B cell (primary cell): ENCODE results near the gene MTG2. TPM values are rescaled to one million over a fixed set of nuclear protein-coding genes. Genes with fewer than 3 reads are reported as not detected.

Experiments used
- ATAC-seq: fragments of 200-7000 bp; cut with Tn5 transposase; one replicate; pipeline ENCODE4 v1.10.0; 2021; ENCODE audit warnings: low read depth, mild to moderate bottlenecking, moderate number of reproducible peaks, moderate library complexity
- CTCF ChIA-PET: fragments of 350-600 bp; sonication (Branson Sonifier 250); formaldehyde crosslinking; loops from one replicate; lab custom pipeline; 2021; ENCODE audit warnings: antibody characterized with exemption, inconsistent platforms; lab: Charles Lee
- POLR2A ChIA-PET: fragments of 350-600 bp; sonication (Branson Sonifier 250); formaldehyde crosslinking; loops from one replicate; lab custom pipeline; 2021; ENCODE audit warnings: antibody characterized with exemption; lab: Charles Lee
- DNase-seq: peaks from one replicate; pipeline ENCODE4 v3.0.0; 2013
- H2AFZ ChIP-seq: 2 replicates; pipeline ENCODE4 v1.6.1; 2012; ENCODE audit warnings: mild to moderate bottlenecking, low read depth, low read length; ENCODE audit not compliant: insufficient read depth, poor library complexity, severe bottlenecking
- H3K27ac ChIP-seq, 2 donors: 1 replicate in 1 of 2; 2 replicates in 1 of 2; pipeline ENCODE4 v1.5.1; 2012 to 2013; ENCODE audit warnings: low read length in 2 of 2, mild to moderate bottlenecking in 2 of 2, moderate library complexity in 1 of 2
- H3K27me3 ChIP-seq, 4 experiments: fragments of 200-600 bp in 1 of 4; sonication (generic) in 1 of 4; replicated peaks in 1 of 4; 1 replicate in 2 of 4; 2 replicates in 2 of 4; pipeline versions ENCODE4 v1.6.1 to v1.7.0; 2013 to 2016; ENCODE audit warnings: low read length in 3 of 4, mild to moderate bottlenecking in 2 of 4, mixed read lengths in 1 of 4, moderate library complexity in 1 of 4; ENCODE audit not compliant: insufficient read depth in 4 of 4, control insufficient read depth in 3 of 4; ENCODE audit errors: control extremely low read depth in 1 of 4
- H3K36me3 ChIP-seq, 2 experiments: replicated peaks in 1 of 2; 1 replicate in 1 of 2; 2 replicates in 1 of 2; pipeline versions ENCODE4 v1.6.1 to v1.7.1; 2013; ENCODE audit warnings: low read length in 1 of 2; ENCODE audit not compliant: insufficient read depth in 2 of 2, control insufficient read depth in 1 of 2; ENCODE audit errors: control extremely low read depth in 1 of 2, extremely low read depth in 1 of 2
- H3K4me1 ChIP-seq, 2 donors: fragments of 200-600 bp in 1 of 2; sonication (generic) in 1 of 2; 1 replicate in 1 of 2; 2 replicates in 1 of 2; pipeline versions ENCODE4 v1.5.1 to v1.6.1; 2013 to 2017; ENCODE audit warnings: low read length in 2 of 2; ENCODE audit not compliant: control insufficient read depth in 2 of 2, insufficient read depth in 2 of 2
- H3K4me2 ChIP-seq: replicated peaks from 2 replicates; pipeline ENCODE3; 2012; ENCODE audit warnings: mild to moderate bottlenecking, low read depth, low read length; ENCODE audit not compliant: poor library complexity, severe bottlenecking
- H3K4me3 ChIP-seq, 5 experiments: fragments of 200-600 bp in 1 of 5; sonication (generic) in 1 of 5; 1 replicate in 3 of 5; 2 replicates in 2 of 5; pipeline versions ENCODE4 v1.5.1 to v1.7.0; 2011 to 2016; ENCODE audit warnings: low read length in 4 of 5, mild to moderate bottlenecking in 4 of 5, low read depth in 2 of 5, control low read depth in 1 of 5, moderate library complexity in 1 of 5; ENCODE audit not compliant: insufficient read depth in 1 of 5; ENCODE audit errors: control extremely low read depth in 1 of 5, extremely low read depth in 1 of 5
- H3K79me2 ChIP-seq: fragments of 200-600 bp; sonication (generic); one replicate; pipeline ENCODE4 v1.6.0; 2016; ENCODE audit warnings: low read length; ENCODE audit not compliant: control insufficient read depth, insufficient read depth
- H3K9ac ChIP-seq: fragments of 200-600 bp; sonication (generic); 2 replicates; pipeline ENCODE4 v1.6.1; 2017; ENCODE audit warnings: mild to moderate bottlenecking, low read length, moderate library complexity
- H3K9me3 ChIP-seq, 3 donors: one replicate each; pipeline versions ENCODE4 v1.6.1 to v1.7.1; 2013; ENCODE audit warnings: low read length in 2 of 3; ENCODE audit not compliant: control insufficient read depth in 2 of 3, insufficient read depth in 1 of 3; ENCODE audit errors: control extremely low read depth in 1 of 3
- H4K20me1 ChIP-seq: 2 replicates; pipeline ENCODE4 v1.6.0; 2012; ENCODE audit warnings: mild to moderate bottlenecking, low read length; ENCODE audit not compliant: insufficient read depth, control insufficient read depth, poor library complexity, severe bottlenecking
- H3K27ac Mint-ChIP-seq: one replicate; pipeline ENCODE4 v1.8.0; 2021; ENCODE audit warnings: mixed read lengths
- H3K27me3 Mint-ChIP-seq: one replicate; pipeline ENCODE4 v1.8.0; 2021; ENCODE audit warnings: mixed read lengths
- H3K4me1 Mint-ChIP-seq: one replicate; pipeline ENCODE4 v1.8.0; 2021; ENCODE audit warnings: mixed read lengths
- H3K4me3 Mint-ChIP-seq: one replicate; pipeline ENCODE4 v1.8.0; 2021; ENCODE audit warnings: mixed read lengths
- H3K9me3 Mint-ChIP-seq: one replicate; pipeline ENCODE4 v1.8.0; 2022; ENCODE audit warnings: mixed read lengths; ENCODE audit not compliant: insufficient read depth
- CTCF ChIP-seq: fragments of 200-600 bp; IDR thresholded peaks from one replicate; pipeline ENCODE4 v1.8.0; 2022; ENCODE audit warnings: antibody characterized with exemption, mild to moderate bottlenecking
- EZH2 ChIP-seq: IDR thresholded peaks from 2 replicates; pipeline ENCODE4 v1.6.1; 2012; ENCODE audit warnings: borderline replicate concordance, low read depth, mild to moderate bottlenecking, moderate library complexity, low read length; ENCODE audit not compliant: insufficient read depth, poor library complexity, severe bottlenecking
- WGBS: methylation state at CpG from one replicate; pipeline ENCODE4 v1.1.5; 2013; ENCODE audit warnings: missing lambda C conversion rate; ENCODE audit not compliant: insufficient coverage; 5-methylcytosine and 5-hydroxymethylcytosine counted together
- intact Hi-C: fragments of 100-400 bp; cut with micrococcal nuclease; formaldehyde crosslinking; loops from one replicate; pipeline ENCODE4 v1.10.0; 2022
- polyA plus RNA-seq: library from polyadenylated mRNA; depleted of rRNA; stranded (reverse); fragments of >200 nt; gene quantifications from 2 replicates; pipeline ENCODE4 v1.2.3, GENCODE V29; 2012
- total RNA-seq, 2 donors: library from RNA; stranded (reverse); fragments of 120-200 nt in 1 of 2; gene quantifications; 1 replicate in 1 of 2; 2 replicates in 1 of 2; pipeline versions ENCODE4 v1.2.3 to v1.2.4, GENCODE V29; 2013 to 2022

MTG2 gene
- total and polyA plus RNA-seq, 2 donors (not counting 1 experiment from before 2014, with no cell fraction given) = 29.6 to 48.4 TPM

GRCh38 chr20:62215991-62216635, 33.3 kb downstream of the MTG2 start:
- intact Hi-C loops = no loop called here
- no peak for TF ChIP-seq CTCF
- no peak for TF ChIP-seq EZH2
- Histone ChIP-seq H4K20me1 (peaks cover 5% of the 10 kb centered on the region), H3K9ac (no peak overlapping the region), H3K4me1 (peaks cover 12 to 16% of the 10 kb centered on the region in 2 donors), H3K27ac (no peak overlapping the region), H3K4me3 (no peak overlapping the region), H3K27me3 (peaks cover 0 to 67% (median 19%) of the 10 kb centered on the region in 4 experiments), H3K36me3 (no peaks in the 10 kb centered on the region), H3K4me2 (no peak overlapping the region), H3K79me2 (no peaks in the 10 kb centered on the region), H2AFZ (no peak overlapping the region), H3K9me3 (peaks cover 0 to 17% (median 0%) of the 10 kb centered on the region in 3 donors)
- no peak for DNase-seq
- no peak for ATAC-seq
- Mint-ChIP-seq H3K9me3 (no peaks in the 10 kb centered on the region), H3K27me3 (peaks cover 25% of the 10 kb centered on the region), H3K27ac (no peak overlapping the region), H3K4me1 (peaks cover 2% of the 10 kb centered on the region), H3K4me3 (no peak overlapping the region)
- ChIA-PET POLR2A (no interaction called here), CTCF (no interaction called here)
- WGBS = 86% methylated on average over 28 of the region's 40 CpGs
